ENCODE results near the gene CBFA2T3.
"Not testable (repeated sequence)": the region's sequence is repeated elsewhere in the genome, so short reads cannot be mapped to it uniquely, and the experiment has no call there.

DNA sequence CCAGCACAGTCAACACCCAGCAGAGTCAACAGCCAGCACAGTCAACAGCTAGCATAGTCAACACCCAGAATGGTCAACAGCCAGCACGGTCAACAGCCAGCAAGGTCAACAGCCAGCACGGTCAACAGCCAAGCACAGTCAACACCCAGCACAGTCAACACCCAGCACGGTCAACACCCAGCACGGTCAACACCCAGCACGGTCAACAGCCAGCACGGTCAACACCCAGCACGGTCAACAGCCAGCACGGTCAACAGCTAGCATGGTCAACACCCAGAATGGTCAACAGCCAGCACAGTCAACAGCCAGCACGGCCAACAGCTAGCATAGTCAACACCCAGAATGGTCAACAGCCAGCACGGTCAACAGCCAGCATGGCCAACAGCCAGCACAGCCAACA, 39.6 kb upstream of the CBFA2T3 start:
- not testable (repeated sequence) for TF ChIP-seq CTCF, POLR2A, EP300 (IDR thresholded peaks at IDR 0.05)

Data from tibial nerve (tissue), 4 donors.